H9 (cell line): ENCODE results near the gene FOXD2. TPM values are rescaled to one million over a fixed set of nuclear protein-coding genes. Genes with fewer than 3 reads are reported as not detected.

ENCODE experiments used
- DNase-seq: peaks from one replicate; pipeline ENCODE4 v3.0.0-alpha.2; 2017
- H2AFZ ChIP-seq: one replicate; pipeline ENCODE4 v1.6.1; 2013; ENCODE audit warnings: mild to moderate bottlenecking, low read length, control low read depth, moderate library complexity
- H2AK5ac ChIP-seq: 2 replicates; pipeline ENCODE4 v1.6.1; 2013; ENCODE audit warnings: low read length, control low read depth, mixed read lengths; ENCODE audit not compliant: insufficient read length
- H2BK120ac ChIP-seq: one replicate; pipeline ENCODE4 v1.6.1; 2013; ENCODE audit warnings: low read depth, mild to moderate bottlenecking, low read length, control low read depth, inconsistent platforms; ENCODE audit not compliant: poor library complexity, severe bottlenecking
- H2BK12ac ChIP-seq: 2 replicates; pipeline ENCODE4 v1.6.1; 2013; ENCODE audit warnings: low read length, control low read depth, mixed read lengths, low read depth; ENCODE audit not compliant: insufficient read length
- H2BK15ac ChIP-seq: 2 replicates; pipeline ENCODE4 v1.6.1; 2013; ENCODE audit warnings: low read depth, low read length, control low read depth
- H2BK20ac ChIP-seq: one replicate; pipeline ENCODE4 v1.6.1; 2013; ENCODE audit warnings: low read depth, mild to moderate bottlenecking, low read length, control low read depth, inconsistent platforms; ENCODE audit not compliant: poor library complexity, severe bottlenecking
- H2BK5ac ChIP-seq: 2 replicates; pipeline ENCODE4 v1.6.1; 2013; ENCODE audit warnings: low read length, control low read depth, mixed read lengths; ENCODE audit not compliant: insufficient read length
- H3K14ac ChIP-seq: 2 replicates; pipeline ENCODE4 v1.6.1; 2013; ENCODE audit warnings: low read length, control low read depth; ENCODE audit not compliant: insufficient read depth
- H3K18ac ChIP-seq: 2 replicates; pipeline ENCODE4 v1.6.1; 2013; ENCODE audit warnings: low read depth, mild to moderate bottlenecking, mixed read lengths, low read length, control low read depth; ENCODE audit not compliant: insufficient read length
- H3K23ac ChIP-seq: 2 replicates; pipeline ENCODE4 v1.6.1; 2013; ENCODE audit warnings: low read length, control low read depth, mixed read lengths, low read depth; ENCODE audit not compliant: insufficient read length
- H3K23me2 ChIP-seq: 2 replicates; pipeline ENCODE4 v1.6.1; 2013; ENCODE audit warnings: low read depth, mild to moderate bottlenecking, mixed read lengths, low read length, control low read depth; ENCODE audit not compliant: insufficient read length, poor library complexity, severe bottlenecking
- H3K27ac ChIP-seq: 2 replicates; pipeline ENCODE4 v1.5.1; 2013; ENCODE audit warnings: low read length, control low read depth, mixed read lengths, low read depth; ENCODE audit not compliant: insufficient read length
- H3K27me3 ChIP-seq: 2 replicates; pipeline ENCODE4 v1.6.1; 2013; ENCODE audit warnings: low read length, control low read depth, inconsistent platforms; ENCODE audit not compliant: insufficient read depth
- H3K4ac ChIP-seq: 2 replicates; pipeline ENCODE4 v1.6.1; 2013; ENCODE audit warnings: low read depth, mild to moderate bottlenecking, control low read depth, inconsistent platforms, low read length, moderate library complexity
- H3K4me1 ChIP-seq: 2 replicates; pipeline ENCODE4 v1.6.1; 2013; ENCODE audit warnings: low read length, control low read depth, inconsistent platforms; ENCODE audit not compliant: insufficient read depth
- H3K4me2 ChIP-seq: 2 replicates; pipeline ENCODE4 v1.6.1; 2013; ENCODE audit warnings: low read length, control low read depth, mixed read lengths; ENCODE audit not compliant: insufficient read length, insufficient read depth
- H3K56ac ChIP-seq: 2 replicates; pipeline ENCODE4 v1.6.1; 2013; ENCODE audit warnings: low read depth, mild to moderate bottlenecking, mixed read lengths, low read length, control low read depth; ENCODE audit not compliant: insufficient read length
- H3K79me1 ChIP-seq: 2 replicates; pipeline ENCODE4 v1.6.1; 2013; ENCODE audit warnings: low read depth, mild to moderate bottlenecking, moderate library complexity, low read length, control low read depth, inconsistent platforms; ENCODE audit not compliant: insufficient read depth, poor library complexity, severe bottlenecking
- H3K79me2 ChIP-seq: 2 replicates; pipeline ENCODE4 v1.6.1; 2013; ENCODE audit warnings: low read length, control low read depth, inconsistent platforms; ENCODE audit not compliant: insufficient read depth
- H3K9ac ChIP-seq: 2 replicates; pipeline ENCODE4 v1.6.1; 2013; ENCODE audit warnings: low read length, control low read depth, mixed read lengths; ENCODE audit not compliant: insufficient read length; ENCODE audit errors: extremely low read depth
- H3K9me3 ChIP-seq: one replicate; pipeline ENCODE4 v1.6.1; 2013; ENCODE audit warnings: low read depth, low read length, inconsistent platforms; ENCODE audit not compliant: control insufficient read depth
- H3T11ph ChIP-seq: one replicate; pipeline ENCODE4 v1.6.1; 2013; ENCODE audit warnings: mild to moderate bottlenecking, low read length, control low read depth, inconsistent platforms
- H4K20me1 ChIP-seq: one replicate; pipeline ENCODE4 v1.6.1; 2013; ENCODE audit not compliant: control insufficient read depth, insufficient read length, insufficient read depth
- H4K5ac ChIP-seq: 2 replicates; pipeline ENCODE4 v1.6.1; 2013; ENCODE audit warnings: low read depth, mild to moderate bottlenecking, mixed read lengths, low read length, control low read depth; ENCODE audit not compliant: insufficient read length
- H4K8ac ChIP-seq: replicated peaks from 2 replicates; pipeline ENCODE4 v1.6.1; 2013; ENCODE audit warnings: low read length, control low read depth, mixed read lengths, low read depth; ENCODE audit not compliant: insufficient read length
- H4K91ac ChIP-seq: 2 replicates; pipeline ENCODE4 v1.6.1; 2013; ENCODE audit warnings: low read depth, mild to moderate bottlenecking, moderate library complexity, mixed read lengths, low read length, control low read depth; ENCODE audit not compliant: insufficient read length
- H3K27ac Mint-ChIP-seq, 3 experiments: 2 replicates in 2 of 3; 3 replicates in 1 of 3; pipeline ENCODE4 v1.8.0; 2020 to 2021; ENCODE audit warnings: mixed read lengths in 3 of 3, mild to moderate bottlenecking in 1 of 3, moderate library complexity in 1 of 3
- H3K27me3 Mint-ChIP-seq: 2 replicates; pipeline ENCODE4 v1.8.0; 2021; ENCODE audit warnings: low read depth, mild to moderate bottlenecking, moderate library complexity, mixed read lengths
- H3K36me3 Mint-ChIP-seq, 3 experiments: 2 replicates in 2 of 3; 3 replicates in 1 of 3; pipeline ENCODE4 v1.8.0; 2020 to 2021; ENCODE audit warnings: low read depth in 3 of 3, mixed read lengths in 3 of 3; ENCODE audit not compliant: insufficient read depth in 1 of 3
- H3K4me1 Mint-ChIP-seq, 2 experiments: 2 replicates each; pipeline ENCODE4 v1.8.0; 2020; ENCODE audit warnings: mixed read lengths in 2 of 2
- H3K4me3 Mint-ChIP-seq, 2 experiments: 2 replicates in 1 of 2; 3 replicates in 1 of 2; pipeline ENCODE4 v1.8.0; 2020 to 2021; ENCODE audit warnings: mild to moderate bottlenecking in 2 of 2, mixed read lengths in 2 of 2, moderate library complexity in 1 of 2
- H3K9me3 Mint-ChIP-seq, 2 experiments: 2 replicates in 1 of 2; 3 replicates in 1 of 2; pipeline ENCODE4 v1.8.0; 2020; ENCODE audit warnings: mild to moderate bottlenecking in 2 of 2, mixed read lengths in 2 of 2, moderate library complexity in 1 of 2
- WGBS: extraction: QIAGEN DNeasy Blood & Tissue Kit; methylation state at CpG from one replicate; pipeline ENCODE4 v1.1.7; 2013; ENCODE audit warnings: missing lambda C conversion rate, low lambda C conversion rate, mixed read lengths; ENCODE audit not compliant: insufficient read length; ENCODE audit errors: extremely low coverage; 5-methylcytosine and 5-hydroxymethylcytosine counted together
- total RNA-seq: library from RNA; stranded (reverse); gene quantifications from 2 replicates; pipeline ENCODE4 v1.2.1, GENCODE V29; 2021
- TF ChIP-seq, protein P1 (sequence below): fragments of 200-600 bp; sonication (generic); conservative IDR thresholded peaks from 3 replicates; pipeline ENCODE4 v1.8.0; 2021; ENCODE audit warnings: antibody characterized with exemption, mild to moderate bottlenecking

FOXD2 gene
- total RNA-seq, 1 experiment from 2014 or later: not detected

DNA sequence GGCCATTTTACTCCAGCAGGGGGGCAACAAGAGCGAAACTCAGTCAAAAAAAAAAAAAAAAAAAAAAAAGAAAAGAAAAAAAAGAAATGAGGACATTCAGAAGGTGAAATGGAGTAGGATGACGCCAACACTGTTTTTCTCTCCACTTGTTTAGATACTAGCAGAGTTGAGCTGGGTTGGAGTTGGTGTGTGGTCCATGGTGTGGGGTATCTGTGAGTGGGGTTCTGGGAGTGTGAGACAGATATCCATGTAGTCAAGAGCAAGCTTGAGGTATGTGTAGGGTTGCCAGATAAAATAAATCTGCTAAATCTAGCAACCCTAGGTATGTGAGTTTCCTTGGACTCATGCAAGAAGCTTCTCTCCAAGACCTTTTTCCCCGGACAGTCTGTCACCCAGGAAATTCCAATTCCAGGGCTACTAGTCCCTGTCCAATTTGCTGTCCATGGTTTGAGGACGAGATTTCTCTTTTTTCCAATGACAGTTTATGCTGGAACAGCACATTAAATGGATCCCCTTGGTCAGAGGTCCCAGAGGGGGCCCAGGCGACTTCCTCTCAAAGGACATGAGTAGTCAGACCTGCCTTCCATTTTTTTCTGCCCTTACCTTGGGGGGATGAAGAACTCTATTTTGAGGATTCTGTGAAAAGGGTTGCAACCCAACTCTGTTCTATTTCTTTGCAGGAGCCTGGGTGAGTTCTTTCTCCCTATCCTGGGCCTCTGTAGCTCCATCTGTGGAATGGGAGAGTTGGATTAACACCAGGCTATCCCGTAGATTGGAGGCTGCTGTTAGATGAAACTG, 2.1 kb upstream of the FOXD2 start:
- H3K18ac ChIP-seq: no peak overlapping the region
- no peak overlapping the region for H2BK120ac ChIP-seq
- H3K9ac ChIP-seq: no peak overlapping the region
- TF ChIP-seq, protein P1, sequence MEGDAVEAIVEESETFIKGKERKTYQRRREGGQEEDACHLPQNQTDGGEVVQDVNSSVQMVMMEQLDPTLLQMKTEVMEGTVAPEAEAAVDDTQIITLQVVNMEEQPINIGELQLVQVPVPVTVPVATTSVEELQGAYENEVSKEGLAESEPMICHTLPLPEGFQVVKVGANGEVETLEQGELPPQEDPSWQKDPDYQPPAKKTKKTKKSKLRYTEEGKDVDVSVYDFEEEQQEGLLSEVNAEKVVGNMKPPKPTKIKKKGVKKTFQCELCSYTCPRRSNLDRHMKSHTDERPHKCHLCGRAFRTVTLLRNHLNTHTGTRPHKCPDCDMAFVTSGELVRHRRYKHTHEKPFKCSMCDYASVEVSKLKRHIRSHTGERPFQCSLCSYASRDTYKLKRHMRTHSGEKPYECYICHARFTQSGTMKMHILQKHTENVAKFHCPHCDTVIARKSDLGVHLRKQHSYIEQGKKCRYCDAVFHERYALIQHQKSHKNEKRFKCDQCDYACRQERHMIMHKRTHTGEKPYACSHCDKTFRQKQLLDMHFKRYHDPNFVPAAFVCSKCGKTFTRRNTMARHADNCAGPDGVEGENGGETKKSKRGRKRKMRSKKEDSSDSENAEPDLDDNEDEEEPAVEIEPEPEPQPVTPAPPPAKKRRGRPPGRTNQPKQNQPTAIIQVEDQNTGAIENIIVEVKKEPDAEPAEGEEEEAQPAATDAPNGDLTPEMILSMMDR: no peak
- H3K9me3 ChIP-seq: no peaks in the 10 kb centered on the region
- H3K4me1 Mint-ChIP-seq: peaks cover 37 to 42% of the 10 kb centered on the region in 2 experiments
- peaks cover 7% of the 10 kb centered on the region for H3K23me2 ChIP-seq
- no peak overlapping the region for H4K5ac ChIP-seq
- no peaks in the 10 kb centered on the region for H3K79me1 ChIP-seq
- no peak overlapping the region for H3K27ac ChIP-seq
- no peak overlapping the region for H3K14ac ChIP-seq
- H3K36me3 Mint-ChIP-seq: no peaks in the 10 kb centered on the region; a peak in 2 of 7 replicates
- no peak overlapping the region for H2BK5ac ChIP-seq
- no peak overlapping the region for H2AFZ ChIP-seq
- no peak overlapping the region for H2BK15ac ChIP-seq
- no CpG with 5 or more reads among the region's 6 CpGs for WGBS
- H3K4ac ChIP-seq: no peak overlapping the region
- no peaks in the 10 kb centered on the region for H4K20me1 ChIP-seq
- no peak overlapping the region for H4K8ac ChIP-seq
- no peaks in the 10 kb centered on the region for H3K4me1 ChIP-seq
- H3K79me2 ChIP-seq: no peaks in the 10 kb centered on the region
- H3K23ac ChIP-seq: no peak overlapping the region
- H3K9me3 Mint-ChIP-seq: peaks cover 0 to 7% of the 10 kb centered on the region in 2 experiments; a peak in 1 of 5 replicates
- DNase-seq: no peak
- H3K4me2 ChIP-seq: no peak overlapping the region
- no peak overlapping the region for H3K27ac Mint-ChIP-seq
- no peak overlapping the region for H2BK12ac ChIP-seq
- H3K56ac ChIP-seq: no peak overlapping the region
- peak overlapping the region in 1 of 2 experiments; percentile 84; a peak in 3 of 5 replicates for H3K4me3 Mint-ChIP-seq
- H3T11ph ChIP-seq: no peak overlapping the region
- no peak overlapping the region for H2BK20ac ChIP-seq
- peaks cover 73% of the 10 kb centered on the region for H3K27me3 Mint-ChIP-seq
- peaks cover 80% of the 10 kb centered on the region for H3K27me3 ChIP-seq
- H2AK5ac ChIP-seq: no peak overlapping the region
- H4K91ac ChIP-seq: no peak overlapping the region
